AG04449 (cell line): ENCODE data around the gene C10orf90.

Experiments used
- CTCF ChIA-PET: fragments of 350-600 bp; formaldehyde crosslinking; extraction: SDS; loops from one replicate; lab custom pipeline; 2021; ENCODE audit warnings: antibody characterized with exemption; lab: Yijun Ruan, JAX
- POLR2A ChIA-PET: fragments of 400-600, 350-600 bp; formaldehyde crosslinking; extraction: SDS; loops from one replicate; lab custom pipeline; 2020; ENCODE audit warnings: antibody characterized with exemption, inconsistent platforms; lab: Yijun Ruan, JAX
- DNase-seq: peaks from one replicate; pipeline ENCODE4 v3.0.0-alpha.2; 2010; ENCODE audit warnings: low read depth, low spot score
- H3K4me3 ChIP-seq: 2 replicates; pipeline ENCODE4 v1.5.1; 2011; ENCODE audit warnings: low read depth, mild to moderate bottlenecking, control low read depth, low read length
- CTCF ChIP-seq: IDR thresholded peaks from one replicate; pipeline ENCODE4 v1.5.1; 2011; ENCODE audit warnings: mild to moderate bottlenecking, moderate library complexity, low read length, control low read depth, inconsistent platforms; ENCODE audit not compliant: insufficient read depth; ENCODE audit errors: missing control alignments

C10orf90 gene

DNA sequence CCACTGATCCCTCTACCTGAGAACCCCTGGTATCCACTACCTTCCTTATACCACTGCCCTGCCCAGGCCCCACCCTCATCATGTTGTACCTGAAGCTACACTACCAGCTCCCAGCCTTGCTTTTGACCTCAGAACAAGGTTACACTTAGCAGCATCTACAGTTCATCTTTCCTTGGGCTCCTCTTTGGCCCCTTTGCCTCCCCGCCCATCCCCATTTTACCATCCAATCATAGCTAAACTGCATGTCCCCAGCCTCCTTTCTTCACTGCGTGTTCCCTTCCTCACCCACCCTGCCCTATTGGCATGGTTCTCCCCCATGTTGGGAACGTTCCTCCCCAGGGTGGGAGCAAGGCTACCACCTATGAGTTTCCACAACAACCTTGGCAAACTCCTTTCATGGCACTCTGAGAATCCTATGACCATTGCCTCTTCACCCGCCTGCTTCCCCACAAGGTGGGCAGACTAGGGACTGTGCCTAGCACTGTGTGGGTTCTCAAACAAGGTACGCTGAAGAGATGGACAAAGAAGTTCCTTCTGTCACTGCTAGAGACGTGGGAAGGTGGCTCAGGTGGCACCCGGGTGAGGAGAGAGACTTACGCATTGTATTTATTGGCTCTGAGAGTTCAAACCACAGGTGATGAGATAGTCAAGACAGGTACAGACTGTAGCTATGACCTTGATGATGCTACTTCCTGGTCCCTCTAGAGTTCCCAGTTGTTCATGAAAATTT lies 215.3 kb downstream of the C10orf90 start:
- H3K4me3 ChIP-seq = no peak overlapping the region
- no peak for DNase-seq
- TF ChIP-seq CTCF = no peak
- POLR2A ChIA-PET = no interaction called here
- CTCF ChIA-PET = interaction anchor here (0.8 to 1.1 kb wide), 2 partner anchors 49 to 521 kb away, joined by 3 to 4 read pairs; no protein-coding TSS in a partner anchor

DNA sequence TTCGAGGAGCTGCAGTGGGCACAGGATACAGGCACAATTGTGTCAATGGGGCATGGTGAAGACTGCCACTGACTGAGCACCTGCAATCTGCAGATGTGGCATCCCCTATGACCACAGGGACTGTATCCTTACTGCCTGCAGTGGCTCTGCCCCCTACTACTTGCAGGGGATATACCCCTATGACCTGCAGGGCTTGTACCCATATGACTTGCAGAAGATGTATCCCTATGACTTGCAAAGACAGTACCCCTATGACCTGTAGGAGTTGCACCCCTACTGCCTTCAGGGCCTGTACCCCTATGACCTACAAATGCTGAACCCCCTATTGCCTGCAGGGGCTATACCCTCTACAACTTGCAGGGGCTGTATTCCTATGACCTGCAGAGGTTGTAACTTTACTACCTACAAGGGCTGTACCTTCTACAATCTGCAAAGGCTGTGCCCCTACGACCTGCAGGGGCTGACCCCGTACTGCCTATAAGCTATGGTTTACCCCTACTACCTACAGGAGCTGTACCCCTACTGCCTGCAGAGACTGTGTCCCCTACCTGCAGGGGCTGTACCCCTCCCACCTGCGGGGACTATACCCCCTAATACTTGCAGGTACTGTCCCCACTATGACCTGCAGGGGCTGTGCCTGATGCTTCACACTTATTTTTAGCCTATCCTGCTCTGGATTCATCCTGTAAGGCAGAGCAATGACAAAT lies 216.3 kb downstream of the C10orf90 start:
- DNase-seq = no peak
- TF ChIP-seq CTCF = no peak
- CTCF ChIA-PET = no interaction called here
- POLR2A ChIA-PET = interaction anchor here (1.0 kb wide), 1 partner anchor 22 kb away, joined by 3 read pairs; no protein-coding TSS in a partner anchor
- no peak overlapping the region for H3K4me3 ChIP-seq

DNA sequence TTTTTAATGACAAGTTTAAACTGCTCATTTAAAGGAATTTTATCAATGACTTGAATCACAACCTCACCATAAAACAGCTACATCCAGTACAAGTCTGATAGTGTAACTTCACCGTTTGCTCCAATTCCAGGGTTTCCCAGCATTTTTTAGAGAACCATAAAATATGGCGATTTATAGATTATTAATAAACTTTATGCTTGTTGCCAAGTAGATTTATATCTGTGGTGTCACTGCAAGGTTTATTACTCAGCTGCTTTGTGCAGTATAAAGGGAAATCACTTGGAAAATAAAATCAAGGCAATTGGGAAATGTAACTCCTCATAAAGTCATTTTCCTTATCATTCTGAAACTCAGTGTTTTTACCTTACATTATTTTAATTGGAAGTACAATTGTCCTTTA lies 218.2 kb downstream of the C10orf90 start:
- ChIA-PET POLR2A (no interaction called here), CTCF (no interaction called here)
- DNase-seq = no peak
- no peak overlapping the region for H3K4me3 ChIP-seq
- no peak for TF ChIP-seq CTCF

- DNase-seq = no peak
- CTCF ChIA-PET = no interaction called here
- POLR2A ChIA-PET = no interaction called here
- no peak for TF ChIP-seq CTCF
- no peak overlapping the region for H3K4me3 ChIP-seq
Measured at GRCh38 chr10:126448091-126448490, 222.4 kb downstream of the C10orf90 start.

DNA sequence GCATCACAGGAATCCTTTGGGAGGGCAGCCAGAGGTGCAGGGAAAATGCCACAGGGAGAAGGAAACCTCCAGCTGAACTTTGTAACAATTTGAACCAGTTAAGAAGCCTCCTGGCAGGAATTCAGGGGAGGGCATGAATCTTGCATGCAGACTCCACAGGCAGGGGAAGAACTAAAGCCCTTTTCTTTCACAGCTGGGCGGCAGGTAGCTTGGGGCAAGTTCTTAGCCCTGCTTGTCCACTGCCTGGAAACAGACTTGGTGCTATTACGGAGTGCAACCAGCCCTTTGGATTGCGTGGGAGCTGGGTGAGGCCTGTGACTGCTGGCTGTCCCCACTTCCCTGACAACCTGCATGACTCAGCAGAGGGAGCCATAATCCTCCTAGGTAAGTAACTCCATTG lies 230.6 kb downstream of the C10orf90 start:
- ChIA-PET CTCF (interaction anchor here (1.2 to 1.6 kb wide), 2 partner anchors 10 to 19 kb away, joined by 3 to 5 read pairs; no protein-coding TSS in a partner anchor), POLR2A (no interaction called here)
- DNase-seq = no peak
- no peak for TF ChIP-seq CTCF
- no peak overlapping the region for H3K4me3 ChIP-seq

DNA sequence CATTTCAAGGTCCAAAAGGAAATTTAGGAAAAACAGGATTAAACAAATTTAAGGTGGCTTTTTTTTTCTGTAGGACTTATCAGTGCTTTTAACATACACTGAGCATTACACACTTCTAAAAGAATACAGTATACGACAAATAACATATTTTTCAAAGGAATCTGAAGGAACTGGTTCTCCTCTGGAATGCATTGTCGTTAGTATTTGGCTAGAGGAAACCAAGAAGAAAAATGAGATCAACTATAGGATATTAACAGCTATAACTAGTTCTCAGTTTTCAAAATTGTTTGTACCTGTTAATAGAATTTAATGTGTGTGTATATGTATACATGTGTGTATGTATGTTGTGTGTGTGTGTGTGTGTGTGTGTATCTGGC lies 232.1 kb downstream of the C10orf90 start:
- no peak overlapping the region for H3K4me3 ChIP-seq
- POLR2A ChIA-PET = no interaction called here
- CTCF ChIA-PET = no interaction called here
- no peak for TF ChIP-seq CTCF
- DNase-seq = no peak
